Muscle layer of colon (tissue), 2 donors: ENCODE measurements around the gene SF3A2.

Source experiments
- H3K27ac ChIP-seq: one replicate; pipeline ENCODE4 v1.7.0; 2013; ENCODE audit warnings: low read depth, mild to moderate bottlenecking, low read length, moderate library complexity
- H3K27me3 ChIP-seq, 2 donors: one replicate each; pipeline ENCODE4 v1.7.0; 2013; ENCODE audit warnings: low read length in 2 of 2, mild to moderate bottlenecking in 2 of 2; ENCODE audit not compliant: insufficient read depth in 2 of 2, control insufficient read depth in 1 of 2
- H3K36me3 ChIP-seq: one replicate; pipeline ENCODE4 v1.7.0; 2013; ENCODE audit warnings: mild to moderate bottlenecking, low read length; ENCODE audit not compliant: insufficient read depth
- H3K4me1 ChIP-seq: one replicate; pipeline ENCODE4 v1.7.0; 2013; ENCODE audit warnings: mild to moderate bottlenecking, low read length; ENCODE audit not compliant: insufficient read depth
- H3K4me3 ChIP-seq, 2 donors: one replicate each; pipeline ENCODE4 v1.7.0; 2013; ENCODE audit warnings: low read length in 2 of 2, low read depth in 1 of 2, mild to moderate bottlenecking in 1 of 2, moderate library complexity in 1 of 2
- H3K9ac ChIP-seq: one replicate; pipeline ENCODE4 v1.7.0; 2013; ENCODE audit warnings: low read length
- H3K9me3 ChIP-seq: one replicate; pipeline ENCODE4 v1.7.0; 2013; ENCODE audit warnings: mild to moderate bottlenecking, low read length
- donor health status: abdominal sarcoma.
- donor health status: Adenocarcinoma of cecum.

The SF3A2 gene

GRCh38 chr19:2246801-2247361 is 10.3 kb downstream of the SF3A2 start:
- Histone ChIP-seq H3K9me3 (no peaks in the 10 kb centered on the region), H3K36me3 (peaks cover 47% of the 10 kb centered on the region), H3K4me1 (peaks cover 2% of the 10 kb centered on the region)

GRCh38 chr19:2247433-2248101 is 10.9 kb downstream of the SF3A2 start:
- no peak overlapping the region for H3K27ac ChIP-seq
- no peak overlapping the region for H3K4me3 ChIP-seq
- H3K27me3 ChIP-seq = peaks cover 2 to 31% of the 10 kb centered on the region in 2 donors
- H3K9ac ChIP-seq = no peak overlapping the region
- H3K9me3 ChIP-seq = no peaks in the 10 kb centered on the region
- H3K36me3 ChIP-seq = peaks cover 47% of the 10 kb centered on the region
- H3K4me1 ChIP-seq = peaks cover 4% of the 10 kb centered on the region

More at GRCh38 chr19:2246801-2247361, 10.3 kb downstream of the SF3A2 start:
- H3K27ac ChIP-seq = no peak overlapping the region
- H3K9ac ChIP-seq = no peak overlapping the region
- H3K4me3 ChIP-seq = no peak overlapping the region
- H3K27me3 ChIP-seq = peaks cover 0 to 25% of the 10 kb centered on the region in 2 donors

- Histone ChIP-seq H3K27me3 (peaks cover 10 to 40% of the 10 kb centered on the region in 2 donors), H3K9me3 (no peaks in the 10 kb centered on the region), H3K4me1 (peaks cover 4% of the 10 kb centered on the region), H3K27ac (no peak overlapping the region), H3K36me3 (peaks cover 42% of the 10 kb centered on the region), H3K9ac (no peak overlapping the region), H3K4me3 (no peak overlapping the region)
Observed at GRCh38 chr19:2248136-2249009, 11.7 kb downstream of the SF3A2 start.

GRCh38 chr19:2249010-2249866 is 12.6 kb downstream of the SF3A2 start, which contains the start of gene AMH:
Gene AMH, plus strand, starts transcription at chr19:2249323. Its CDS starts 10 bp downstream, at chr19:2249333.
- H3K36me3 ChIP-seq = peaks cover 33% of the 10 kb centered on the region

GRCh38 chr19:2249880-2250765 is 13.5 kb downstream of the SF3A2 start:
- Histone ChIP-seq H3K4me1 (peaks cover 4% of the 10 kb centered on the region), H3K36me3 (peaks cover 25% of the 10 kb centered on the region)

More at GRCh38 chr19:2249010-2249866, 12.6 kb downstream of the SF3A2 start, which contains the start of gene AMH:
- no peak within 1 kb of the TSS for H3K27ac ChIP-seq
- H3K4me3 ChIP-seq = no peak within 1 kb of the TSS
- peaks cover 11 to 48% of the 10 kb centered on the region in 2 donors for H3K27me3 ChIP-seq
- peaks cover 4% of the 10 kb centered on the region for H3K4me1 ChIP-seq
- no peaks in the 10 kb centered on the region for H3K9me3 ChIP-seq
- no peak within 1 kb of the TSS for H3K9ac ChIP-seq

GRCh38 chr19:2250766-2251105 is 14.1 kb downstream of the SF3A2 start:
- H3K9me3 ChIP-seq = no peaks in the 10 kb centered on the region
- peaks cover 11 to 54% of the 10 kb centered on the region in 2 donors for H3K27me3 ChIP-seq
- H3K9ac ChIP-seq = no peak overlapping the region
- no peak overlapping the region for H3K4me3 ChIP-seq
- H3K27ac ChIP-seq = no peak overlapping the region
- H3K4me1 ChIP-seq = peaks cover 4% of the 10 kb centered on the region
- peaks cover 18% of the 10 kb centered on the region for H3K36me3 ChIP-seq

More at GRCh38 chr19:2249880-2250765, 13.5 kb downstream of the SF3A2 start:
- Histone ChIP-seq H3K9ac (no peak overlapping the region), H3K9me3 (no peaks in the 10 kb centered on the region), H3K27ac (no peak overlapping the region), H3K27me3 (peaks cover 11 to 52% of the 10 kb centered on the region in 2 donors), H3K4me3 (no peak overlapping the region)

- peaks cover 12% of the 10 kb centered on the region for H3K36me3 ChIP-seq
- no peak overlapping the region for H3K4me3 ChIP-seq
- H3K27me3 ChIP-seq = peaks cover 11 to 58% of the 10 kb centered on the region in 2 donors
- H3K27ac ChIP-seq = no peak overlapping the region
- no peak overlapping the region for H3K9ac ChIP-seq
- peaks cover 4% of the 10 kb centered on the region for H3K4me1 ChIP-seq
- H3K9me3 ChIP-seq = no peaks in the 10 kb centered on the region
Observed at GRCh38 chr19:2251106-2252054, 14.8 kb downstream of the SF3A2 start.

GRCh38 chr19:2252055-2252796 is 15.6 kb downstream of the SF3A2 start:
- peaks cover 11 to 58% of the 10 kb centered on the region in 2 donors for H3K27me3 ChIP-seq
- no peak overlapping the region for H3K27ac ChIP-seq
- no peak overlapping the region for H3K9ac ChIP-seq
- no peaks in the 10 kb centered on the region for H3K9me3 ChIP-seq
- H3K4me3 ChIP-seq = no peak overlapping the region
- peaks cover 4% of the 10 kb centered on the region for H3K4me1 ChIP-seq
- peaks cover 4% of the 10 kb centered on the region for H3K36me3 ChIP-seq

- Histone ChIP-seq H3K4me1 (peaks cover 4% of the 10 kb centered on the region), H3K36me3 (no peaks in the 10 kb centered on the region), H3K27me3 (peaks cover 11 to 58% of the 10 kb centered on the region in 2 donors), H3K4me3 (no peak overlapping the region), H3K9ac (no peak overlapping the region), H3K27ac (no peak overlapping the region), H3K9me3 (no peaks in the 10 kb centered on the region)
Observed at GRCh38 chr19:2252797-2253105, 16.1 kb downstream of the SF3A2 start.
